ENCODE results near the gene NFIA.

The NFIA gene

DNA sequence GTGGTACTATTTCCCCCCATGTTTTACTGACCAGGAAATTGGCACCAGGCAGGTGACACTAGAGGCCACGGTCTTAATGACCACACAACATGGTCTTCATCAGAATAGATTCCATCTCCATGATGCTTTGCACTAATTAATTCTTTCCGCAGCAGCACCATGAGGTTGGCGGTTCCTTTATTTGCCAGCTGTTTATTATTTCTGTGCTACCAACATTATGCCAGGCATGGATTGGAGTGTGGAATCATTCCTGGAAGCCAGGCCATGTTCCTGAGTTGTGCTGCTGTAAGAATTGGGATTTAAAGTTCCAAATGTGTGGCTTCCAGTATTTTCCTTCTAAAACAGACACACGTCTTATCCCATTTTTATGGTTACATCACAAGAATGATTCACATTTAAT is 107.8 kb downstream of the NFIA start:
- DNase-seq, result no peak

DNA sequence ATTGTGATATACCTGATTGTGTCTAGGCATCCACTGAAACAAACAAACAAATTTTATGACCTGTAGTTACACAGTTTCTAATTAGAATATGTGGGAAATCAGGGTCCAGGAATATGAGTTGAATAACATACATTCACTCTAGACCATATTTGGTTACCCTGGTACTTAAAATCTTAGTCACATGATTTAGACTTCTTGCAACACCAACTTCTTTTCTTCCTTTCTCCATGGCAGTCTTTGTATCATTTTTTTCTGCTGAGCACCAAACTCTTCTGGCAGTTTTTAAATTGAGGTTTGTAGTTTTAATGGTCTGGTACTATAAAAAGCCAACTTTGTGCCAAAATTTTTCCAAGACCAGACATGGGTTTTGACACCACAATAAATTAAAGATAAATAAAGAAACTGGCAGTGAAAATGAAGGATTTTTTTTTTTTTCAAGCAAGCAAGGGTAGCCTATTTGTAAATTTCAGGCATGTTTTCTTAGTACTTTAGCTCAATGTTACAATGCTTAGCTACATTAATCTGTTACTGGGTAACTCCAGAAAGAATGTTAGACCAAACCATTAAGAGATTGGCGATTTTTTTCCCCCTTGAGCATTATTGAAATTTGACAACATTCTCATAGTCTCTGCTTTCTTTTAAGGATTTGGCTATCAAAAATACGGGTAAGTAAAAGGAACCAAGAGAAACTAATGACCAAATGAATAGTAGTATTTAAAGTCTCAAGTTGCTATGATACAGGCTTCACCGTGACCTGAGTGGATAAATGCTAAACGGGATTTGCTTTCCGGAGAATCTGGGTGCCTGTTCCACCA is 108.5 kb downstream of the NFIA start:
- no peak for DNase-seq

DNA sequence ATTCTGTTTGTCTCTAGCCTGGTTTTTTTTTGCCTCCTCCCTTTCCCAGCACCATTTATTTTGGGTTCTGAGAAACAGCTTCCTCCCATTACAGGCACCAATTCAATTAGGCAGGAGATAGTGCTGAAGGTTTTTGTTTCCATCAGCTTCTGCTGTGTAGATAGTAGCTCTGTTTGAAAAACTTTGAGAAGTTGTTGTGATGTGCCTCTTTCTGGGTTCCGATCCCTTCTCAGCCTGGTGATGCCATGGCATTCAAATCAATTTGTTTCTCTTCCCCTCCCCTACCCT is 109.0 kb downstream of the NFIA start:
- DNase-seq, result no peak

DNA sequence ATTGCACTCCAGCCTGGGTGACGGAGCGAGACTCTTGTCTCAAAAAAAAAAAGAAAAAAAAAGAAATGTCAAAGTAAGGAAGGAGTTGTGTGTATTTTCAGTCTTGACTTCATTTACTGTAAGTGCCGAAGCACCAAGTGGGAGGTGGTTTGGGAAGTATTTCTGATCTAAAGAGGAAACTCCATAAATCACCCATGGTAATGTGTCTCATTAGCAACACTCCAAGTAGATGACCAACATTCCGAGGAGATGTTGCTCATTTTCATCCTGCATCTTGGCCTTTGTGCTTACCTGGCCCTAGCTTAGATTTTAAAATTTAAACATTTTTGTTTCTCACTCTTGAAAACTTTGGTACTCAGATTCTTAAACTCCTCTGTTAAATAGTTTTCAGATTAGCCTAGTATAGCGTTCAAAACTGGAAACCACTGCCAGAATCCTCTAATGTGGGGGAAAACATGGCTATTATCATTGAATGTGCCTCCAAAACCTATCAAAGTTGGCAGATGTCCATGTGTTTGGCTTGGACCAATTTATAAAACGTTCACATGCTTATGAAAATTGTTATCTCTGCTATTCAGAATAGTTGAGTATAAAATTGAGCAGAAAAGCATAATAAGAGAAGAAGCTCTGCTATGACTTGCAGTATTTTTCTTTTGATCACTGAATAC is 110.4 kb downstream of the NFIA start:
- DNase-seq, result no peak

DNA sequence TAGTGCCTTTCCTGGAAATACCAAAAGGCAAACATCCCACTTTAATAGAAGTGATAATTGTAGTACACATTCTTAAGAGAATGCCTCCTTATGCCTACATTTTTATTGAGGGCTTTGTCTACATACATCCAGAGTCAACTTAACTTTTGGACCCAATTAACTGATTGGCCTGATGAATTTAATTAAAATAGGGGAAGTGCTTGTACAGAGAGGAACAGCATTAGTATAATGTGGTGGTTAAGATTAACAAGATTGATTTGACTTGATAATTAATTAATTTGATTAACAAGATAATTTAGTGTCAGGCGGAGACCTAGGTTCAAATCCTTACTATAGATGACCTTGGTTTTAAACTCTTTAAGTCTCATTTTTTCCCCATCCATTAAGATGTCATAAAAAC is 111.4 kb downstream of the NFIA start:
- DNase-seq, result no peak

DNA sequence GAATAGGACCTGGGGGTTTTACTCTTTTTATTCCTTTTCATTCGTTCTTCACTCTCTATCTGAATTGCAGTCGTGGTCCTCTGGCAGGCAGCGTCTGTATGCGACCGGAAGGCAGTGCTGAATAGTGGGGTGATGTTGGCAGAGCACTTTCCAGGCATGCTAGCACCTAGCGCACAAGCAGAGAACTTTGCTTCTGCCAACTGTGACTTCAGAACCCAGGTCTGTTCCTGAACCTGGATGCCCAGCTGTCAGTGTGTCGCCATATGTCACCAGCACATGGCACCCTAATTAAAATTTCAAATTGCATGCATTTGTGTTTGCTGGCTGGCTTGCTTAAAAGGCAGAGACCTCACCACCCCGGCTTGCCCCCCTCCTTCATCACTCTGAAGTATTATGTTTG is 116.2 kb downstream of the NFIA start:
- DNase-seq, result no peak

DNA sequence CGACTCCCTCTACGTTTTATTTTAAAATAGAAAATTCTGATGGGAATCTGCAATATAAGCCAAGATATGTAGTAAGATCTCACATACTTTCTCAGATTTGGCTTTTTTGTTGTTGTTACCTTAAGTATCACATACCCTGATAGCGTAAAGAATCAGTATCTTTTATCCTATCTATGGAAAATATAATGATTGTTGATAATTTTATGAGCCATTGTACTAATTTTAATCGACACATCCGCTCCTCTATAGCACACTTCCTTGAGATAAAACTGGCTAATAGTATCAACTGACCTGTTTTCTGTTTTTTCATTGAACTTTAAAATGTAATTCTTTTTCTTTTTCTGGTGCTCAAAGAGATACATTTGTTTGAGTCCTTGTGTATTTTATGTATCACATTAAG is 118.7 kb downstream of the NFIA start:
- no peak for DNase-seq

DNA sequence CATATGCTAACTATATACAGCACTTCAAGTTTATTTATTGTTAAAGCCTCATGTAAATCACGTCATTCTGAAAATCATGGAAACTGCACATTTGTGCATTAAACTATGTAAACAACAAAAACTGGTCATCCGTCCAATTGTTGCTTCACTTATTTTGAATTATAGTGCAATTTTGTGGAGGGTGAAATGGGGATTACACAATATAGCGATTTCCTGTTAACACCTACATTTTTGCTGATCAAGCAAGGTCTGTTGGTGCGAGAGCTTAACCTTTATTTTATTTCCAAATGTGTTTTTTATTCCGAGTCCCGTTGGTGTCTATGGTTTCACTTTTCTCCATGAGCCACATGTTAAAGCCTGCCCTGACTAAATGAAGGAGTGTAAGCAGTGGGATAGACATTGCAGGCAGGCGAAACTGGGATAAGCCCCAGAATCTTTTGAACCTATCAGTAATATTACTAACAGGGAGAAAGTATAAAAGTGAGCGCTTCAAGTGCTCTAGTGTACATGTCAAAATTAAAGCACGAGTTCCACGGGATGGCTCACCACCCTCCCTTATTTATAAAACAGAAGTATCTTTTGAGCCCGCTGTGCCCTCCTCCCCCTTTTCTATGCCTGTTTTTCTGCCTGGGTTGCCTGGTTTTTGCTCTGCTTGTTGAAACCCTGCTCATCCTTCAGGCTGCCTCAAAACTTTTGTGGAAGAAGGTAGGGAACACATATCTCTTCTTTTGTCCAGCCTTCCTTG is 120.7 kb downstream of the NFIA start:
- DNase-seq, result no peak

DNA sequence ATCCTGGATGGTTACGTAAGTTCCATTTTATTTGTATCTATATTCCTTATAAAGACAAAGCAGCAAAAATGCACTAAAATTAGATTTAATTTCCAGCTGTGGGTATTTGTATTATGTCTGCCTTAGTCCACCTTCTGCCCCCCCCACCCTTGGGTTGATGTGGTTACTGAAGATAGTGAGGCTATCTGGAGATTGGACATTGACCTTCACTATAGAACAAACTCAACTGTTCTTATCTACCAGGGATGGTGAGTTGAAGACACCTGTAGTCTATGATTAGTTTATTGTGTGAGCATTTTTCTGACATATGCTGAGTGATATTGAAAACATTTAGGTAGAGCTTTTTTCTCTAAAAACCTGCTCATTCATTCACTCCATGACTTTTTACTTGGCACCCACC is 122.2 kb downstream of the NFIA start:
- no peak for DNase-seq

DNA sequence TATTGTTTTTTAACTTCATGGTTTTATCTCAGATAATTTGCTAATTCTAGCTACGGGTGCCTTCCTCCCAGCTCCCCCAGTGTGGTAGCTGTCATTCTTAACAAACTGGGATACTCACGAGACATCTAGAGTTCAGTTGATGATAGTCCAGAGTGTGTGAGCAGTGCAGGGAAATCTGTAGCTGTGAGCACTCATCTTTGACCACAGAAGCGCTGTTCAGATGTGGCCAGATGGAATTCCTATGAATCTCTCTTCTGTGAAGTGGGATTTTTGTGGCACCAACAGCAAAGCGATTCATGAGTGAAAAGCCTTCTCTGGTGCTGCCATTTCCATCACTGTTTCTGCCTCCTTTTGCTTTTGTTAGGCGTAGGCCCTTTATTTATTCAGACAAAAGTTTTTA is 125.1 kb downstream of the NFIA start:
- no peak for DNase-seq

DNA sequence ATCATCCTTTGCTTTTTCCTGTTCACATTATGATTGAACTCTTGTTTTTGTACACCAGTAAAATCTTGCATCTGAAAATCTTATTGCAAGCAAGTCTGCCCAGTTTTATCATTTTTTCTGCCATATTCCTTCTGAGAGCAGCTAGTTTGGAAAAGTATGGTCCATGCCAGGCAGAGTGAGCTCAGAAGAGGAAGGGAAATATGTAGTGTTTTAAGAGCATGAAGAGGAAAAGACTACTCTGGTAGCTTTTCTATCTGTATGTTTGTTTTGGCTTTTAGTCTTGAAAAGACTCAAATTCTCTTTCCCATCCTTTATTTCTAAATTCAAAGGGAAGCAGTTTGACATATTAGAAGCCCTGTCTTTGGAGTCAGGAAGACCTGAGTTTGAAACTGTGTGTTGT is 125.8 kb downstream of the NFIA start:
- DNase-seq, result no peak

DNA sequence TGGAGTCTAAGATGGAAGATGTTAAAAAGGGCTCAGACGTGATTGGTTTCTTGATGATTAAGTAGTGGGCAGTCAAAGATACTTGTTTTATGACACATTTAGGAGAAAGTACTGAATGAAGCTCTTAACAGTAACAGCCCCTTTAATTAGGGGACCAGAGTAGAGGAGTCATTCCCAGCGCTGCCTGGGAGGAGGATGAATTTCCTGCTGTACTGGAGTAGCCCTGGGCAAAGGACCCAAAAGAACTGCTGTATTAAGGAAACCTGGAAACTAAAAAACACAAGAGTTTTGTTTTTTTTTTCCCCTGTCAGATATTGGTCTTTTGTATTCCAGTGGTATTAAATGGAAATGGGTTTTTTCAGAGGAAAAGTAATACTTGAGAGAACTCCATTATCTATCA is 126.5 kb downstream of the NFIA start:
- DNase-seq, result no peak

DNA sequence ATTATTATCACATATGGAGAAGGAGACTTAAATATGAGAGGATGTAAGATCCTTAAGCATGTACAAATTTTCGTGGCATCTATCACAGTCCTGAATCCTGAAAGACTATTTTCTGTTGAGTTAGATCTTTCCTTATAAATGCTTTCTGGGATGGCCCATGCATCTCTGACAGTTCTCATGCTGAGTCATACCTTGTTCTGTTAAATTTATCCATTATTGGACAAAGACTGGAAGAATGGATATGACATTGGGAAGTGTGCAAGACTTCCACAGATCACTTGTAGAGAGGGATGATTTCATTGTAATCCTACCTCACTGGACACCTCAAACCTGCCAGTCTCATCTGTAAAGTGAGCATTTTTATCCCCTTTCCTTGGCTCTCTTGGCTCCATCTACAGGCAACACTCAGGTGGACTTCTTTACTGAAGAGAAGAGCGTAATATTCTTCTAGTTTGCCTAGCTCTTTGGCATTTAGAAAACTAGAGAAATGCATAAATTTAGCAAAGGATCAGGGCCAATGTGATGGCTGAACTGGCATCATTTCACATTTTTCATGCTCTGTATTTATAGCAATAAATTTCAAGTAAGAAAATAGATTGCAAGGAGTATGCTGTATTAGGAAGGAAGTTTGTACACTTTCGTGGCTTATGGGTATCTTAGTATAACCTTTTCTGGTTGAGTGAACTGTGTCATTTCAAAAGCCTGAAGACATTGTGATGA is 128.2 kb downstream of the NFIA start:
- peak in 1 of 2 donors; percentile 8 for DNase-seq

DNA sequence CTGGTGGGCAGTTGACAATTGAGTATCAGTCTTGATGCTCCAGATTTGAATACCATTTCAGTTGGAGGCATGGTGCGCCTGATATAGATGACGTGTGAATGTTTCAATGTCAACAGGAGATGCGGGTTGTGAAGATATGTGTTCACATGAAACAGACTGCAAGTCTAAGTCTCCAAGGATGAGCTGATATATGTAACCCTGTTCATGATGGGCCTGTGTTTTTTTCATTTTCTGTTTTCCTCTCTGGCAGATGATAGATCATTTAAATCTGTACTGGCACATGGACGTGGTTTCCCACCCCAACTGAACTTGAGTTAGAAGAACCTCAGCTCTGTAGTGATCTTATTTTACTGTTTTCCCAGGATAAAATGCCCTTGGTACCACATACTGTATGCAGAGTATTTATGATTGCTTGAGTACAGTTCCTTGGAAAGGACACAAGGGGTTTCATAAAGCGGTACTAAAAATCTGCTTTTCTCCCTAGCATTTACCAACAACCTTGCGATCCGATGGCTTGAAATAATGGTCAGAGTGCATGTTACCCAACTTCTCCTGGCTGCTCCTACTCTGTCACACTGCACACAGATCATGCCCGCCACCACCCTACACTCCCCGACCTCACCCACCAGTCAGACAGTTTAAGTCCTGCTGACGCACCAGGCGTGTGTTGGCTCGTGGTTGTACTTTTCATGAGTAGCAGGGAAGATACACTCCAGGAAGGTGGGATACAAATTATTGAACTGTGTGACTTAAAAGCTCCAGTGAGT is 131.1 kb downstream of the NFIA start:
- DNase-seq, result no peak

DNA sequence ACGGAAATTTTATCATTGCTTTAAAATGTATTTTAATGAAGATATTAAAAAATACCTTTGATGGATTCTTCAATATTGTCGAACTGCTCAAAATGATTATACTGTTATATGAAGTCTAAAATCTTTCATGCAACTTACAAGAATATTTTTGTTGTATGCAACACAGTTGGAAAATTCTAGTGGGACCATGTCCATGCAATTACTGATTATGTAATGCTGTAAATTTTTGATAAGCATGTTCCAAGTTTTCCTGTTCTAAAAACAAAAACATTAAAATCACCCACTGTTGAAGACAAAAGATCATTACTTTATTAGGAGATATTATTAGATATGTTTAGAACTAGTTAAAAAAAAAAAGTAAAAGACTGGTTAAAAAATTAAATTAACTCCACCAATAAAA is 132.8 kb downstream of the NFIA start:
- no peak for DNase-seq

DNA sequence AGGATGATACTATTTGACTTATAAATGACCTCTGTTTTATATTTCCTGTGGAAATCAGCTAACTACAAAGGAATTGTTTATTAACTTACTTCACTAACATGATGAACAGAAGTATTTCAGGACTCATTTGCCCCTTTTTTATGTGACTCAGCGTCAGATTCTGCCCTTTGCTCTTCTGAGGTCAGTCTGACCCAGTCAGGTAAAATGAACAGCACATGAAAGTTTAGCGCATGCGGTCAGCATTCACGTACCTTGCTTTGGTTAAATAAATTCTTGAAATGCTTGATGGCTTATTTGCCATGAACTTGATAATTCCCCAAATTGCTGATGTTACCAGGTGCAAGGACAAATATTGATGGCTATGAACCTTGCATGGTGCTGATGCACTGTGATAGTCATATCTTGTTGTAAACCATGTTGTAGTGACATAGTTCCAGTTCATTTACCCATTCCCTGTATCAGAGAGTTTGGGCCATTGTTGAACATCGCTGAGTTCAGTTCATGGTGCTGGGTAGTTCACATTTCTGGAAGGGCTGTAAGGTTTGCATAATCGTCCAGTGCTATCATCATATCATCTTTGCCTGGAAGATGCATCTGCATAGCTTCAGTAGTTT is 133.4 kb downstream of the NFIA start:
- DNase-seq, result no peak

DNA sequence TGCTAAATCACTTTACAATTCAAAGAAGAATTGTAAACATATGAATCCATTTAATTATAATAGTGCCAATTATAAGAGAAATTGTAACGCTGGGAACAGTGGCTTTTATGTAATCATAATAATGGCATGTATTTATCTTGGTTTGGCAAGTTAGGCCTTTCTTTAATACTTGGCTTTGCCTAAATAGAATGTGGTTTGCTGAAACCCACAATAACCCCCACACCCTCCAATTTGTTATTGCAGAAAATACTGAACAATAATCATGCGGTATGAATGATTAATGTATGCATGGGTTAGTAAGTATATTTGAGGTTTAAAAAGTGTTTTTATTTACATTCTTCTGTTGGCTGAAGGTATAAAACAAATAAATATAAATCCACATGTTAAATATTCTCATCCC is 138.2 kb downstream of the NFIA start:
- DNase-seq, result no peak

DNA sequence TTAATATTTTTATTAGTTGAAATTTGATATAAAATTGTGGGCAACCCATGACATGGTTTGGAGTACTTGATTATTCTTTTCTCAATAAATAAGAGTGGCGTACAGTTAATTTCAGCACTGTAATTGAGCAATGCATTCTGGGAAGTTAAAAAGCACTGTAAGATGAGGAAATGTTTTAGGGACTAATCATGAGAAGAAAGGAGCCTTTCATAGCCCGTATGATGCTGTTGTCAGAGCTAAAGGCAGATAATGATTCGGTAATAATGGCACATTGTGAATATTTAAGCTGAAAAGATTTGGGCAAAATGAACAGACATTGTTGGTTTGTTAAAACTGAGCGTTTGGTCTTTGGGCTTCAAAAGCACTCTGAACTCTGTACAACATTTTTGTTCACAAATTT is 139.3 kb downstream of the NFIA start:
- DNase-seq, result no peak

DNA sequence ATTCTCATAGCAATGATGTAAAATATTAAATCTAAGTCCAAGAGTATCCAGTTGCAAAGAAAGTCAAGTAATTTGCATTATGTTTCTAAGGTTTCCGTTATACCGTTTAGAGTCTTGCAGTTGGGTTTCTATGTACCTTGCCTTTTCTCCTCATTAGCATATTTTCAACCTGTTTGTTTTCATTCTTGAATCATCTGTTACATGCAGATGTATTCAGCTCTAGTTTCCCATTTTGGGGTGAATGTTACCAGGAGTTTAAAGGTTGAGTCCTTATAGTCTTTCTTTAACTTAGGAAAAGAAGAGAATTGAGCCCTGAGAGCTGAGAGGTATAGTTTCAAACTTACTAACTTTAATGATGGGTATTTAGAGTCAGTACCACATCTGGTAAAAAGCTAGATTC is 139.9 kb downstream of the NFIA start:
- DNase-seq, result no peak

DNA sequence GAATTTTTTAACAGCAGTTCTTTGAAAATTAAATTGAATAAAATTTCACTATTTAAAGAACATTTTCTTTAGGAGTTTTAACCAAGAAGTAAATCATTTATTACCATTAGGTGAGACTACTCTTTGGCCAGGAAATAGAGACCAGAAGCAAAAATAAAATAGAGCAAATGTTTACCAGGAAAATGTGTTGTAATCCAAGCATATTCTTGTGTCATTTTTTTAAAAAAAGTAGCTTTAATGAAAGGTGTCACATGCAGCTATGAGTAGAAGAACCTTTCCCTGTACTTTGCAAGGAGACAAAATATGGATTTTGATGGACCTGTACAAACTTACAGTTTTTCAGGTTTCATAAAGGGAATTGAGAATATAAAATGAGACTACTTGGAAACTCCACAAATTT is 140.8 kb downstream of the NFIA start:
- DNase-seq, result no peak

DNA sequence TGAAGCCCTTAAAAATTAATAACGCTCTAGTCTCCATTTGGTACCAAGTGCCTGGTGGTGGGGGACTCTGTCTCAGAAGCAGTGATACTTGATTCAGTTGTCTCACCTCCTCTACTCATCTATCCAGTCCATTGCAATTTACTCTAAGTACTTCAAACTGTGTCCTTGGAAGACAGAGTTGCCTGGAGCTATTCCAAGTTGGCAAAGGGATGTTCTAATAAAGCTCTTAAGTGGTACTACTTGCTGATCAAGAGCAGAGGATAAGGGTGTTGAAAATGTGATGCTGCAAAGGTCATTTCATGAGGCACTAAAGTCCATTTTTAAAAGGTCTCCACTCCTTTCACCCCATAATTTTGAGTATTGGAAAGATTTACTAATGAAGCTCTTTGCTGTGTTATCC is 142.2 kb downstream of the NFIA start:
- no peak for DNase-seq

DNA sequence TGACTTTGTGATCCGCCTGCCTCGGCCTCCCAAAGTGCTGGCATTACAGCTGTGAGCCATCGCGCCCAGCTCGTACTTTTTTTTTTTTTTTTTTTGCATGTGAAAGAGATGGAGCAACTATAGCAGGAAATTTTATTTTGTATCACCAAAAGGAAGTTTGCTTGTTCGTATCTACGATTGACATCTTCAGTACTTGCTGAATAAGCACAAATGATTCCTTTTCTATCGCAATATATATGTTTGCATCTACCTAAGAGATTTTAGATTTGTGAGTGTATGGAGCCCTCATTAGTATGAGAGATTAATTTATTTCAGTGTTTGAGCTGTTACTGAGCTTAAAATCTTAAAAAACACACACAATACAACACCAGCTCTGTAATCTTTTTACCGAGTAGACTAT is 143.1 kb downstream of the NFIA start:
- no peak for DNase-seq
